Measurements from ENCODE around the gene HEG1. TPM values are rescaled to one million over a fixed set of nuclear protein-coding genes. Genes with fewer than 3 reads are reported as not detected.

The HEG1 gene
- total and polyA plus RNA-seq, 2 donors (not counting 3 experiments of a cell fraction or from before 2014, with no cell fraction given), result 50.1 to 106 TPM

GRCh38 chr3:124993466-124993865 lies 62.3 kb downstream of the HEG1 start:
- CTCF ChIA-PET, result interaction anchor here (1.1 to 1.2 kb wide), 2 partner anchors 69 to 172 kb away, joined by 3 to 4 read pairs; no protein-coding TSS in a partner anchor
- Histone ChIP-seq H3K4me2 (ENCODE audit: insufficient read depth, low read length) (no peak overlapping the region), H3K4me1 (ENCODE audit: control insufficient read depth, extremely low read depth, insufficient read depth, low read length) (peaks cover 5% of the 10 kb centered on the region), H4K20me1 (replicated peaks; ENCODE audit: control insufficient read depth, extremely low read depth, insufficient read depth, low read length) (no peaks in the 10 kb centered on the region), H3K36me3 (ENCODE audit: control insufficient read depth in 2 of 2, extremely low read depth in 1 of 2, insufficient read depth in 2 of 2, low read length in 2 of 2) (peaks cover 19 to 27% of the 10 kb centered on the region in 2 experiments), H3K27me3 (ENCODE audit: control insufficient read depth in 2 of 2, insufficient read depth in 2 of 2, low read length in 2 of 2) (no peaks in the 10 kb centered on the region), H3K9ac (replicated peaks; ENCODE audit: extremely low read depth, insufficient read depth, low read length) (no peak overlapping the region), H3K27ac (ENCODE audit: insufficient read depth, low read depth, low read length) (no peak overlapping the region), H3K79me2 (ENCODE audit: control insufficient read depth, insufficient read depth, low read length) (no peaks in the 10 kb centered on the region), H3K9me3 (replicated peaks; ENCODE audit: control insufficient read depth, insufficient read depth, low read length) (no peaks in the 10 kb centered on the region), H3K9me1 (replicated peaks; ENCODE audit: control insufficient read depth, extremely low read depth, insufficient read depth, low read length) (no peaks in the 10 kb centered on the region), H3K4me3 (replicated peaks in 1 of 3; ENCODE audit: insufficient read depth in 1 of 3, low read depth in 1 of 3, low read length in 3 of 3) (no peak overlapping the region), H2AFZ (ENCODE audit: low read depth, low read length) (no peak overlapping the region)
- no peak for TF ChIP-seq FOS (IDR thresholded peaks at IDR 0.05; ENCODE audit: borderline replicate concordance, insufficient read depth, low read length)
- TF ChIP-seq POLR2AphosphoS5 (IDR thresholded peaks at IDR 0.05; ENCODE audit: insufficient read depth, low read depth, low read length), result no peak
- TF ChIP-seq EZH2 (IDR thresholded peaks at IDR 0.05; ENCODE audit: borderline replicate concordance, low read depth, low read length, severe bottlenecking), result no peak
- no peak for TF ChIP-seq CTCF (IDR thresholded peaks at IDR 0.05; ENCODE audit: extremely low read depth in 1 of 2, insufficient read depth in 1 of 2, low read depth in 1 of 2, low read length in 2 of 2)
- TF ChIP-seq MYC (IDR thresholded peaks at IDR 0.05; ENCODE audit: low read depth, low read length), result no peak
- no peak for TF ChIP-seq JUN (IDR thresholded peaks at IDR 0.05; ENCODE audit: borderline replicate concordance, insufficient read depth, insufficient read length, low read depth)
- no peak for TF ChIP-seq MAX (IDR thresholded peaks at IDR 0.05; ENCODE audit: insufficient read depth, insufficient read length)
- no peak for DNase-seq (ENCODE audit: low read depth, low spot score)
- peak; percentile 66 for FAIRE-seq
- BruUV-seq (replicated peaks), result no TSS peak
- intact Hi-C loops (cut with micrococcal nuclease), result no loop called here
- dilution Hi-C loops (cut with MboI; ENCODE audit: extremely low pct_ligation_motif_present, low sequenced_read_pairs), result no loop called here
- POLR2A ChIA-PET, result no interaction called here
